ENCODE data around the gene EXD3.

The EXD3 gene

DNA sequence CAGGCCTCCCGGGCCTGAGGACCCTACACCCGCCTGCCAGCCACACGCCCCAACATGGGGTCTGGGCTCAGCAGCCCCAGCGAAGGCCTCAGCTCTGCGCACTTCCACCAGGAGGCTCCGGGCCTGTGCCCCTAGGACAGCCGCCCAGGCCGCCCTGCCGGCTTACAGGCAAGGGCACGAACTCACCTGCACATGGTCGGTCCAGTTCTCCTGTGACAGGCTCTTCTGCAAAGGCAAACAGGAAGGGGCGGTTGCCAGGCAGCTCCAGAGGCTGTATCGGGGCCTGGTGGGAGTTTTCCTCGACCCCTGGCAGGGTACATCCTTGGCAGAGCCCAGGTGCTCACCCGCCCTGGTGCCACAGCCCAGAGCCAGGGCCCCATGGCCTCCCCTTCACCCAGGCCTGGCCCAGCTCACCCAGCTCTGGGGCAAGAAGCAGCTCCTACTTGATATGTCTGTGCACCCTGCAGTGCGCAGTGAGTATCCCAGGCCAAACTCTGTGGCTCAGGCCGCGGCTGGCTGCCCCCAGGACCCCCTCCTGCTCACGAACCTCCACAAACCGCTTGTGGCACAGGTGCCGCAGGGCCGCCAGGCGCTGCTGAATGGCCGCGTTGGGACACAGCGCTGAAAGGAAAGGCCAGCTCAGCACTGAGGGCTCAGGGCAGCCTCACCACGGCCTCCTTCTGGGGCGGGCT, 68.7 kb downstream of the EXD3 start:
- H3K9me3 ChIP-seq = peaks cover 10% of the 10 kb centered on the region
- TF ChIP-seq, protein P1, sequence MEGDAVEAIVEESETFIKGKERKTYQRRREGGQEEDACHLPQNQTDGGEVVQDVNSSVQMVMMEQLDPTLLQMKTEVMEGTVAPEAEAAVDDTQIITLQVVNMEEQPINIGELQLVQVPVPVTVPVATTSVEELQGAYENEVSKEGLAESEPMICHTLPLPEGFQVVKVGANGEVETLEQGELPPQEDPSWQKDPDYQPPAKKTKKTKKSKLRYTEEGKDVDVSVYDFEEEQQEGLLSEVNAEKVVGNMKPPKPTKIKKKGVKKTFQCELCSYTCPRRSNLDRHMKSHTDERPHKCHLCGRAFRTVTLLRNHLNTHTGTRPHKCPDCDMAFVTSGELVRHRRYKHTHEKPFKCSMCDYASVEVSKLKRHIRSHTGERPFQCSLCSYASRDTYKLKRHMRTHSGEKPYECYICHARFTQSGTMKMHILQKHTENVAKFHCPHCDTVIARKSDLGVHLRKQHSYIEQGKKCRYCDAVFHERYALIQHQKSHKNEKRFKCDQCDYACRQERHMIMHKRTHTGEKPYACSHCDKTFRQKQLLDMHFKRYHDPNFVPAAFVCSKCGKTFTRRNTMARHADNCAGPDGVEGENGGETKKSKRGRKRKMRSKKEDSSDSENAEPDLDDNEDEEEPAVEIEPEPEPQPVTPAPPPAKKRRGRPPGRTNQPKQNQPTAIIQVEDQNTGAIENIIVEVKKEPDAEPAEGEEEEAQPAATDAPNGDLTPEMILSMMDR (IDR thresholded peaks at IDR 0.05; ENCODE audit: low read depth, low read length) = no peak
- H3K27me3 ChIP-seq = no peaks in the 10 kb centered on the region

DNA sequence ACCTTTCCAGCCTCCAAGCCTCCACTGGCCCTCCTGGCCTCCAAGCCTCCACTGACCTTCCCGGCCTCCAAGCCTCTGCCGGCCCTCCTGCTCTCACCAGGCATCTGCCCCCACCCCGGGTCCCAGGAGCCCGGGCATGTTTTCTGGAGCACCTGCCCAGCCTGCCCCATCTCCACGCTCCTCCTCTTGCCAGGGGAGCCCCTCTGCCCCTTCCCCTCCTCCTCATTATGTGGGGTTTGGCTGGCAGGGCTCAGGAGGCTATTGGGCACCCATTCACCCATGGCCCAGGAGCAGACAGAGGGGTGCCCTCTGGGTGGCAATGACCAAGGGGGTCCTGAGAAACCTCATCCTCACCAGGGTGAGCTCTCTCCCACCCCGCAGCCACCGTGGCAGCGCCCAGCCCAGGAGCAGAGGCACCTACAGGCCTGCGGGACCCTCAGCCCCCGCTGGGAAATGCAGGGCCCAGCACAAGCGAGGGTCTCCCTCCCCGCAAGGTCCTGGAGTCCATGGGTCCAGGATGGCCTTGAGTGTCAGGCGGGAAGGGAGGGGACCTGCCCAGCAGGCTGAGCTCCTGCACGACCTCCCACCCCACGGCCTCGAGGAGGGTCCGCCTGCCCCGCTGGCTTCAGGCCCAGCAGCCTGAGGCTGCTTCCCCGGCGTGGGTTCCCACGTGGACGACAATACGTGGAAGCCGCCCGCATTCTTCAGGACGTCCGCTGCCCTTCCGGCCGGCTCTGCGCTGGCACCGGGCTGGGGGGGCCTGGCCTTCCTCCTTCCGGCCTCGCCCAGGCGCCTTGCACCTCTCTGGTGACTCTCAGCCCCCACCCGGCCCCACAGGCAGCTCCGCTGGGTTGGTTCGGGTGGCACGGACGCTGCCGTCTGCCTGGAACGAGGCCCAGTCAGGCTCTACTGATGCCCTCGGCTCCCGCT, 69.5 kb downstream of the EXD3 start:
- Histone ChIP-seq H3K4me1 (no peaks in the 10 kb centered on the region), H3K9me3 (peaks cover 8% of the 10 kb centered on the region), H3K36me3 (no peaks in the 10 kb centered on the region), H3K27me3 (no peaks in the 10 kb centered on the region), H3K4me3 (ENCODE audit: low read depth, low read length) (no peak overlapping the region)
- TF ChIP-seq, protein P1 (IDR thresholded peaks at IDR 0.05; ENCODE audit: low read depth, low read length) = no peak
- DNase-seq = no peak

More for the DNA sequence above, 68.7 kb downstream of the EXD3 start:
- Histone ChIP-seq H3K4me1 (no peaks in the 10 kb centered on the region), H3K4me3 (ENCODE audit: low read depth, low read length) (no peak overlapping the region), H3K36me3 (no peaks in the 10 kb centered on the region)
- DNase-seq = no peak

DNA sequence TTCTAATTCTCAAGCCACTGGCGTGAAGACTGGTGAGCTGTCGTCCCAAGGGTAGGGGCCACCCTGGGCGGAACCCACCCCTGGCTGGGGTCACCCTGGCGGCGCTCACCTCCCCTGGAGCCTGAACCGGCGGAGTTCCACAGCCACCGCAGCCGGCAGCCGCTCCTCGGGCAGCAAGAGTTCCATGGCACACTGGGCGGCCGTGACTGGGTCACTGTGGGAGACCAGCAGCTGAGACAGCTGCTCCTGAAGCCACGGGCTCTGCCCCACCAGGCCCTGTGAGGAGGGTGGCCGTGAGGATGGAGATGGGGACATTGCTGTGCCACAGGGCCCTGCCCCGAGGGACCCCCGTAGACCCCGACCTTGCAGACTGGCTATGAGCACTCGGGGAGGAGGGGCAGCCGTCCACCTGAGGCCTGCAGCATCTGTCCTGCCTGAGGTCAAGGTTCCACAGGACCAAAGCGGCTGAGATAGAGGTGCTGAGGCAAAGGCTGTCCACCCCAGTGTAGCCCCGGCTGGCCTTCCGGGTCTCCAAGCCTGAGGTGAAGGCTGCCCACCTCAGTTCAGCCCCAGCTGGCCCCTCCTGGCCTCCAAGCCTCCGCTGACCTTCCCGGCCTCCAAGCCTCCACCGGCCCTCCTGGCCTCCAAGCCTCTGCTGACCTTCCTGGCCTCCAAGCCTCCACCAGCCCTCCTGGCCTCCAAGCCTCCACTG, 70.3 kb downstream of the EXD3 start:
- no peaks in the 10 kb centered on the region for H3K36me3 ChIP-seq
- no peak for DNase-seq
- H3K4me1 ChIP-seq = no peaks in the 10 kb centered on the region
- H3K9me3 ChIP-seq = peaks cover 5% of the 10 kb centered on the region
- no peaks in the 10 kb centered on the region for H3K27me3 ChIP-seq
- no peak overlapping the region for H3K4me3 ChIP-seq (ENCODE audit: low read depth, low read length)
- TF ChIP-seq, protein P1 (IDR thresholded peaks at IDR 0.05; ENCODE audit: low read depth, low read length) = no peak

DNA sequence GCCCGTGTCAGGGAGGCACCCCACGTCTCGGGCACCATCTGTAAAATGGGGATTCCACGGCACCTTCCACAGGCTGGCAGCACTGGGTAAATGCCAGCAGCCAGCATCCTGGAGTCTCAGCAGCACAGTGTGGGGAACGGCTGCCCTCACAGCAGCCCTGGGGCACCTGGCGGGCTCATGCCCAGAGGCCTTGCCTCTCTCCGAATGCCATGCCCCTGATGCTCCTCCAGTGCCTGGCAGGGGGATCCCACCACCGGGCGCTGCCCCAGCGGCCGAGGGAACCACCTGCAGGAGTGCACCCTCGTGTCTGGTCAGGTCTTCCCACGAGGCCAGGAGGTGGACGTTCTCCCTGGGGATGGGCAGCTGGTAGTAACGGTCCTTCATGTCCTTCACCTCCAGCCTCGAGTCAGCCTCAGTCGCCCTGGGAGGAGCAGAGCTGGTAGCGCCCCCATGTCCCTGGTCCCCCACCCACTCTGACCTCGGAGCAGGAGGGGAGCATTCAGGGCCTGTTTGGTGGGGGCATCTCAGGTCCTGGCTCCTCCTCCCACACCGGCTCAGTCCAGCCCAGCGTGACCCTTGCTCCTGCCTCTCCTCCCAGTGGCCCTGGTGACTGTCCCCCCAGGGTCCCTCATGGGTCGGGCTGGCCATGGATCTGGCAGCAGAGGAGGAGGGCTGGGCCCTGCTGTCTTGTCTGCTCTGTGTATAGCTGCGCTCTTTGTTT, 71.0 kb downstream of the EXD3 start:
- TF ChIP-seq, protein P1 (IDR thresholded peaks at IDR 0.05; ENCODE audit: low read depth, low read length) = no peak
- Histone ChIP-seq H3K27me3 (no peaks in the 10 kb centered on the region), H3K4me3 (ENCODE audit: low read depth, low read length) (no peak overlapping the region), H3K36me3 (no peaks in the 10 kb centered on the region), H3K4me1 (no peaks in the 10 kb centered on the region), H3K9me3 (peaks cover 4% of the 10 kb centered on the region)
- no peak for DNase-seq

DNA sequence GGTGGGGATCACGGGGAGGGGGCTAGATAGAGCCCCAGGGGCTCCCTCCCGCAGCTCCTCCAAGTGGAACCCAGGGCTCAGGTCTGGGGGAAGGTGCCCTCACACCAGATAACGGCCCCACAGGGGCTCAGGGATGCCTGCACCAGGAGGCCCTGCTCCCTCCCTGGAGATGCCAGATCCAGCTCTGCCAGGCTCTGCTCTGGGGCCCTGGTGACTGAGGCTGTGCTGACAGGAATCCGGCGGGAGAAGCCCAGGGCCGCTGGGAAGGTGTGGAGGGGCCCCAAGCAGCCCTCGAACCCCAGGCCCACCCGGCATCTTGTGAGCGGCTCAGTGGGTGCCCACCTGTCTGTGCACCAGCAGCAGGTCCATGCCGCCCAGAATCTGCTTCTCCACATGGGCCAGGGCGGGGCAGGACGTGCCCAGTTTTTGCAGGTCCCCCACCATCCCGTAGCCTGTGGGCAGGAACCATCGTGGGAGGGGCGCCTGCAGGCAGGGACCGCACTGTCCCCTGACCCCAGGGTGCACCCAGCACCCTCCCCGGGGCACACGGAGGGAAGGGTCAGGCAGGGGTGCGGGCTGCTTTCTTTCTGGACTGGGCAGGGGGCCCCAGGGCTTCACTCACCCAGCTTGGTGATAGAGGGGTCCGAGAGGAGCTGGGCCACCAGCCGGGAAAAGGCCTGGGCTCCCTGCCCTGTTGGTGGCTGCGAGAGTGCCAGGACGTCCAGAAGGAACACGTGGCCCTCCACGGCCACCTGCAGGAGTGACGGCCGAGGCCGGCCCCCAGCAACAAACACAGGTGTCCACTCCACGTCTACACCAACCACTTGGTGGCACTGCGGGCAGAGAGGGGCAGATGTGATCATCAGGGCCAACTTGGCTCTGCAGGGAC, 72.0 kb downstream of the EXD3 start:
- Histone ChIP-seq H3K9me3 (no peaks in the 10 kb centered on the region; the same call in none of the 2 replicates), H3K4me1 (no peaks in the 10 kb centered on the region), H3K36me3 (no peaks in the 10 kb centered on the region), H3K4me3 (ENCODE audit: low read depth, low read length) (no peak overlapping the region), H3K27me3 (no peaks in the 10 kb centered on the region)
- TF ChIP-seq, protein P1 (IDR thresholded peaks at IDR 0.05; ENCODE audit: low read depth, low read length) = no peak
- DNase-seq = no peak
